Measurements from ENCODE around the gene VPS16. TPM values are rescaled to one million over a fixed set of nuclear protein-coding genes. Genes with fewer than 3 reads are reported as not detected.

Gene VPS16
- total RNA-seq, 4 donors from 2014 or later, result 22.0 to 37.5 (median 30.2) TPM

DNA sequence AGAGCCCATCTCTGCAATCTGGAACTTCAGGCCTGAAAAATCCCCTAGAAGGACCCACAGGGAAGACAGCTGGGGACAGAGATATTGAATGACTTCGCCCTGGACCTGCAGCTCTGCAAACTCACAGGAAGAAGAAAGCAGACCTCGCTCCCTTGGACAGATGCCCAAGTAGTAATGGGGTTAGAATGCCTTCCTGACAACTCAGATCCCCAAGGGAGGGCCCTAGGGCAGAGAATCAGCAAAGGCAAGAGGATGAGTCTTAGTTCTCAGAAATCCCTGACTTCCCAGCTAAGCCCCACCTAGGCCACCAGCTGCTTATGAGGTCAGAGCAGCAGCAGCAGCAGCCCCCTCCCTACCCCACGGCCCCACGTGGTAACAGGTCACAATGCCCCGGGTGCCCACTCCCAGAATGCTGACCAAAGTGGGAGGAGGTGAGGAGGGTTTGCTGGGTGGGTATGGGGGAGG, 25.9 kb upstream of the VPS16 start, which contains the start of gene C20orf141:
Gene C20orf141, plus strand, starts transcription at position 401 of the 465 bp plus-strand sequence. CDS start 198 bp downstream, outside the sequence.
- DNase-seq (ENCODE audit: extremely low spot score), result no peak

DNA sequence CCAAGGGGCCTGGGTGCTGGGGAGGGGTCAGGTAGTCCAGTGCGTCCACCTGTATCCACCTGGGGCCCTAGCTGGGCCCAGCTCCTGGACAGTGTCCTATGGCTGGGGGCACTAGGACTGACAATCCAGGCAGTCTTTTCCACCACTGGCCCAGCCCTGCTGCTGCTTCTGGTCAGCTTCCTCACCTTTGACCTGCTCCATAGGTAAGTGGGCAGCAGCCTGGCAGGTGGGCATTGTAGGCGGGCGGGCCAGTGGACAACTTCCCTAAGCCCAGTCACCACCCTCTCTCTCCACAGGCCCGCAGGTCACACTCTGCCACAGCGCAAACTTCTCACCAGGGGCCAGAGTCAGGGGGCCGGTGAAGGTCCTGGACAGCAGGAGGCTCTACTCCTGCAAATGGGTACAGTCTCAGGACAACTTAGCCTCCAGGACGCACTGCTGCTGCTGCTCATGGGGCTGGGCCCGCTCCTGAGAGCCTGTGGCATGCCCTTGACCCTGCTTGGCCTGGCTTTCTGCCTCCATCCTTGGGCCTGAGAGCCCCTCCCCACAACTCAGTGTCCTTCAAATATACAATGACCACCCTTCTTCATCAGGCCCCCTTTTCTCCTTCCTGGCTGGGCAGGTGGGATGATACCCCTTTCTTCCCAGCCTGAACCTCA, 25.2 kb upstream of the VPS16 start:
- H3K9me3 ChIP-seq, result peaks cover 0 to 14% (median 4%) of the 10 kb centered on the region in 4 donors
- DNase-seq (ENCODE audit: extremely low spot score), result no peak
- no peak overlapping the region for H3K27ac ChIP-seq (replicated peaks in 1 of 4)
- no peaks in the 10 kb centered on the region for H3K36me3 ChIP-seq
- TF ChIP-seq, protein P1, sequence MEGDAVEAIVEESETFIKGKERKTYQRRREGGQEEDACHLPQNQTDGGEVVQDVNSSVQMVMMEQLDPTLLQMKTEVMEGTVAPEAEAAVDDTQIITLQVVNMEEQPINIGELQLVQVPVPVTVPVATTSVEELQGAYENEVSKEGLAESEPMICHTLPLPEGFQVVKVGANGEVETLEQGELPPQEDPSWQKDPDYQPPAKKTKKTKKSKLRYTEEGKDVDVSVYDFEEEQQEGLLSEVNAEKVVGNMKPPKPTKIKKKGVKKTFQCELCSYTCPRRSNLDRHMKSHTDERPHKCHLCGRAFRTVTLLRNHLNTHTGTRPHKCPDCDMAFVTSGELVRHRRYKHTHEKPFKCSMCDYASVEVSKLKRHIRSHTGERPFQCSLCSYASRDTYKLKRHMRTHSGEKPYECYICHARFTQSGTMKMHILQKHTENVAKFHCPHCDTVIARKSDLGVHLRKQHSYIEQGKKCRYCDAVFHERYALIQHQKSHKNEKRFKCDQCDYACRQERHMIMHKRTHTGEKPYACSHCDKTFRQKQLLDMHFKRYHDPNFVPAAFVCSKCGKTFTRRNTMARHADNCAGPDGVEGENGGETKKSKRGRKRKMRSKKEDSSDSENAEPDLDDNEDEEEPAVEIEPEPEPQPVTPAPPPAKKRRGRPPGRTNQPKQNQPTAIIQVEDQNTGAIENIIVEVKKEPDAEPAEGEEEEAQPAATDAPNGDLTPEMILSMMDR (IDR thresholded peaks at IDR 0.05), result no peak
- no peak for TF ChIP-seq POLR2A (IDR thresholded peaks at IDR 0.05; ENCODE audit: low read depth)
- no peak for TF ChIP-seq EP300 (IDR thresholded peaks at IDR 0.05)
- no peak for TF ChIP-seq POLR2AphosphoS5 (IDR thresholded peaks at IDR 0.05)
- peaks cover 0 to 6% (median 3%) of the 10 kb centered on the region in 4 donors for H3K4me1 ChIP-seq
- WGBS, result 91% methylated on average over 6 of the region's 8 CpGs
- no peak overlapping the region for H3K4me3 ChIP-seq
- peaks cover 0 to 65% (median 9%) of the 10 kb centered on the region in 4 donors for H3K27me3 ChIP-seq
- intact Hi-C loops (cut with DNase I), result no loop called here

More for the DNA sequence above, 25.9 kb upstream of the VPS16 start, which contains the start of gene C20orf141:
- Histone ChIP-seq H3K27ac (replicated peaks in 1 of 4) (no peak within 1 kb of the TSS), H3K4me1 (peaks cover 0 to 4% (median 0%) of the 10 kb centered on the region in 4 donors), H3K27me3 (peaks cover 0 to 65% (median 5%) of the 10 kb centered on the region in 4 donors), H3K9me3 (peaks cover 0 to 14% (median 4%) of the 10 kb centered on the region in 4 donors), H3K36me3 (no peaks in the 10 kb centered on the region), H3K4me3 (no peak within 1 kb of the TSS)
- 31% methylated on average over 4 of the region's 5 CpGs for WGBS
- TF ChIP-seq, protein P1 (IDR thresholded peaks at IDR 0.05), result no peak
- TF ChIP-seq POLR2A (IDR thresholded peaks at IDR 0.05; ENCODE audit: low read depth) (no peak), POLR2AphosphoS5 (IDR thresholded peaks at IDR 0.05) (no peak), EP300 (IDR thresholded peaks at IDR 0.05) (no peak)
- intact Hi-C loops (cut with DNase I), result no loop called here

DNA sequence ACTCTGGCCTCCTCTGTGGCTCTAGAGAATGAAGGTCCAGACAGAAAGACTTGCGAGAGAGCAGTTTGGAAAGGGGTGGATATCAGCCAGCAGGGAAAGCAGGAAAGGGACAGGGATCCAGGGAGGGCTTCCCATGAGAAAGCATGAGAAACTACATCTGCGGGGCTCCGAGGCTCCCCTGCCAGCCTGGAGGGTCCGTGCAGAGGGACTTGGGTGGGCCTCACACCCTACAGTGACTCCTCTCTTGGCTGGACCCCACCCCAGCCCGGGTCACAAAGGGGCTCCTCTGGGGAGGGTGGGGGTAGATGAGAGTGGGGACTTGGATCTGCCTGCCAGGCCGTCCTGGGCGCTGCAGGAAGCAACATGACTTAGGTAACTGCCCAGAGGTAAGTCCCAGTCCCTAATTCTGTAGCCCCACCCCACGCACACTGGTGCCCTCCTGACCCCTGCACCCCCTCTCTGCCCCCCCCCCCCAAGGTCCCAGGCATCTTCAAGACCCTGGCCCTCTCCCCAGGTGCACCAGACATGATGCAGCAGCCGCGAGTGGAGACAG, 24.4 kb upstream of the VPS16 start, which contains the start of gene TMEM239:
Gene TMEM239, plus strand, starts transcription at position 335 of the 553 bp plus-strand sequence. Its CDS starts 191 bp downstream, at position 526.
- Histone ChIP-seq H3K27me3 (peaks cover 0 to 65% (median 16%) of the 10 kb centered on the region in 4 donors), H3K9me3 (peaks cover 0 to 14% (median 4%) of the 10 kb centered on the region in 4 donors), H3K36me3 (no peaks in the 10 kb centered on the region), H3K27ac (replicated peaks in 1 of 4) (no peak within 1 kb of the TSS), H3K4me3 (no peak within 1 kb of the TSS), H3K4me1 (peaks cover 0 to 14% (median 9%) of the 10 kb centered on the region in 4 donors)
- 84% methylated on average over 4 of the region's 10 CpGs for WGBS
- DNase-seq (ENCODE audit: extremely low spot score), result no peak
- no peak for TF ChIP-seq POLR2AphosphoS5 (IDR thresholded peaks at IDR 0.05)
- intact Hi-C loops (cut with DNase I), result no loop called here

DNA sequence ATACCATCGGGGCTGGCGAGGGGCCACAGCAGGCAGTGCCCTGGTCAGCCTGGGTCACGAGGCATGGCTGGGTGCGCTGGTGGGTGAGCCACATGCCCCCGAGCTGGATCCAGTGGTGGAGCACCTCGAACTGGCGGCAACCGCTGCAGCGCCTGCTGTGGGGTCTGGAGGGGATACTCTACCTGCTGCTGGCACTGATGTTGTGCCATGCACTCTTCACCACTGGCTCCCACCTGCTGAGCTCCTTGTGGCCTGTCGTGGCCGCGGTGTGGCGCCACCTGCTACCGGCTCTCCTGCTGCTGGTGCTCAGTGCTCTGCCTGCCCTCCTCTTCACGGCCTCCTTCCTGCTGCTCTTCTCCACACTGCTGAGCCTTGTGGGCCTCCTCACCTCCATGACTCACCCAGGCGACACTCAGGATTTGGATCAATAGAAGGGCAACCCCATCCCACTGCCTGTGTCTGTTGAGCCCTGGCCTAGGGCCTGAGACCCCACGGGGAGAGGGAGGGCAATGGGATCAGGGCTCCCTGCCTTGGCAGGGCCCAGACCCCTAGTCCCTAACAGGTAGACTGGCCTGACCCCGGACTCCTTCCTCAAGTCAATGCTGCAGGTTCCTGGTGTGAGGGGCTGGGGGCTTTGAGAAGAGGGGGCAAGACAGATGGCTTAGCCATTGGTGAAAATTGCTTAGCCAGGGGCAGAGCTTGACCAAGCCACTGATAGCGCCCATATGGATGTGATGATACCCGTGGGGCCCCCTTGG, 23.8 kb upstream of the VPS16 start:
- no peak for DNase-seq (ENCODE audit: extremely low spot score)
- no peak for TF ChIP-seq EP300 (IDR thresholded peaks at IDR 0.05)
- TF ChIP-seq POLR2AphosphoS5 (IDR thresholded peaks at IDR 0.05), result no peak
- TF ChIP-seq, protein P1 (IDR thresholded peaks at IDR 0.05), result no peak
- TF ChIP-seq POLR2A (IDR thresholded peaks at IDR 0.05; ENCODE audit: low read depth), result no peak
- intact Hi-C loops (cut with DNase I), result no loop called here

More for the DNA sequence above, 23.8 kb upstream of the VPS16 start:
- WGBS, result 85% methylated on average over 10 of the region's 20 CpGs
- Histone ChIP-seq H3K4me3 (no peak overlapping the region), H3K4me1 (peaks cover 0 to 18% (median 13%) of the 10 kb centered on the region in 4 donors), H3K9me3 (peaks cover 0 to 8% (median 4%) of the 10 kb centered on the region in 4 donors), H3K27me3 (peaks cover 0 to 65% (median 18%) of the 10 kb centered on the region in 4 donors), H3K36me3 (no peaks in the 10 kb centered on the region), H3K27ac (replicated peaks in 1 of 4) (no peak overlapping the region)
